H9 (cell line): ENCODE measurements around the gene MLST8. TPM values are rescaled to one million over a fixed set of nuclear protein-coding genes. Genes with fewer than 3 reads are reported as not detected.

ENCODE experiments used
- DNase-seq: peaks from one replicate; pipeline ENCODE4 v3.0.0-alpha.2; 2017
- H2AFZ ChIP-seq: one replicate; pipeline ENCODE4 v1.6.1; 2013; ENCODE audit warnings: mild to moderate bottlenecking, low read length, control low read depth, moderate library complexity
- H2AK5ac ChIP-seq: 2 replicates; pipeline ENCODE4 v1.6.1; 2013; ENCODE audit warnings: low read length, control low read depth, mixed read lengths; ENCODE audit not compliant: insufficient read length
- H2BK120ac ChIP-seq: one replicate; pipeline ENCODE4 v1.6.1; 2013; ENCODE audit warnings: low read depth, mild to moderate bottlenecking, low read length, control low read depth, inconsistent platforms; ENCODE audit not compliant: poor library complexity, severe bottlenecking
- H2BK12ac ChIP-seq: 2 replicates; pipeline ENCODE4 v1.6.1; 2013; ENCODE audit warnings: low read length, control low read depth, mixed read lengths, low read depth; ENCODE audit not compliant: insufficient read length
- H2BK15ac ChIP-seq: 2 replicates; pipeline ENCODE4 v1.6.1; 2013; ENCODE audit warnings: low read depth, low read length, control low read depth
- H2BK20ac ChIP-seq: one replicate; pipeline ENCODE4 v1.6.1; 2013; ENCODE audit warnings: low read depth, mild to moderate bottlenecking, low read length, control low read depth, inconsistent platforms; ENCODE audit not compliant: poor library complexity, severe bottlenecking
- H2BK5ac ChIP-seq: 2 replicates; pipeline ENCODE4 v1.6.1; 2013; ENCODE audit warnings: low read length, control low read depth, mixed read lengths; ENCODE audit not compliant: insufficient read length
- H3K14ac ChIP-seq: 2 replicates; pipeline ENCODE4 v1.6.1; 2013; ENCODE audit warnings: low read length, control low read depth; ENCODE audit not compliant: insufficient read depth
- H3K18ac ChIP-seq: 2 replicates; pipeline ENCODE4 v1.6.1; 2013; ENCODE audit warnings: low read depth, mild to moderate bottlenecking, mixed read lengths, low read length, control low read depth; ENCODE audit not compliant: insufficient read length
- H3K23ac ChIP-seq: 2 replicates; pipeline ENCODE4 v1.6.1; 2013; ENCODE audit warnings: low read length, control low read depth, mixed read lengths, low read depth; ENCODE audit not compliant: insufficient read length
- H3K23me2 ChIP-seq: 2 replicates; pipeline ENCODE4 v1.6.1; 2013; ENCODE audit warnings: low read depth, mild to moderate bottlenecking, mixed read lengths, low read length, control low read depth; ENCODE audit not compliant: insufficient read length, poor library complexity, severe bottlenecking
- H3K27ac ChIP-seq: 2 replicates; pipeline ENCODE4 v1.5.1; 2013; ENCODE audit warnings: low read length, control low read depth, mixed read lengths, low read depth; ENCODE audit not compliant: insufficient read length
- H3K27me3 ChIP-seq: 2 replicates; pipeline ENCODE4 v1.6.1; 2013; ENCODE audit warnings: low read length, control low read depth, inconsistent platforms; ENCODE audit not compliant: insufficient read depth
- H3K4ac ChIP-seq: 2 replicates; pipeline ENCODE4 v1.6.1; 2013; ENCODE audit warnings: low read depth, mild to moderate bottlenecking, control low read depth, inconsistent platforms, low read length, moderate library complexity
- H3K4me1 ChIP-seq: 2 replicates; pipeline ENCODE4 v1.6.1; 2013; ENCODE audit warnings: low read length, control low read depth, inconsistent platforms; ENCODE audit not compliant: insufficient read depth
- H3K4me2 ChIP-seq: 2 replicates; pipeline ENCODE4 v1.6.1; 2013; ENCODE audit warnings: low read length, control low read depth, mixed read lengths; ENCODE audit not compliant: insufficient read length, insufficient read depth
- H3K56ac ChIP-seq: 2 replicates; pipeline ENCODE4 v1.6.1; 2013; ENCODE audit warnings: low read depth, mild to moderate bottlenecking, mixed read lengths, low read length, control low read depth; ENCODE audit not compliant: insufficient read length
- H3K79me1 ChIP-seq: 2 replicates; pipeline ENCODE4 v1.6.1; 2013; ENCODE audit warnings: low read depth, mild to moderate bottlenecking, moderate library complexity, low read length, control low read depth, inconsistent platforms; ENCODE audit not compliant: insufficient read depth, poor library complexity, severe bottlenecking
- H3K79me2 ChIP-seq: 2 replicates; pipeline ENCODE4 v1.6.1; 2013; ENCODE audit warnings: low read length, control low read depth, inconsistent platforms; ENCODE audit not compliant: insufficient read depth
- H3K9ac ChIP-seq: 2 replicates; pipeline ENCODE4 v1.6.1; 2013; ENCODE audit warnings: low read length, control low read depth, mixed read lengths; ENCODE audit not compliant: insufficient read length; ENCODE audit errors: extremely low read depth
- H3K9me3 ChIP-seq: one replicate; pipeline ENCODE4 v1.6.1; 2013; ENCODE audit warnings: low read depth, low read length, inconsistent platforms; ENCODE audit not compliant: control insufficient read depth
- H3T11ph ChIP-seq: one replicate; pipeline ENCODE4 v1.6.1; 2013; ENCODE audit warnings: mild to moderate bottlenecking, low read length, control low read depth, inconsistent platforms
- H4K20me1 ChIP-seq: one replicate; pipeline ENCODE4 v1.6.1; 2013; ENCODE audit not compliant: control insufficient read depth, insufficient read length, insufficient read depth
- H4K5ac ChIP-seq: 2 replicates; pipeline ENCODE4 v1.6.1; 2013; ENCODE audit warnings: low read depth, mild to moderate bottlenecking, mixed read lengths, low read length, control low read depth; ENCODE audit not compliant: insufficient read length
- H4K8ac ChIP-seq: replicated peaks from 2 replicates; pipeline ENCODE4 v1.6.1; 2013; ENCODE audit warnings: low read length, control low read depth, mixed read lengths, low read depth; ENCODE audit not compliant: insufficient read length
- H4K91ac ChIP-seq: 2 replicates; pipeline ENCODE4 v1.6.1; 2013; ENCODE audit warnings: low read depth, mild to moderate bottlenecking, moderate library complexity, mixed read lengths, low read length, control low read depth; ENCODE audit not compliant: insufficient read length
- H3K27ac Mint-ChIP-seq, 3 experiments: 2 replicates in 2 of 3; 3 replicates in 1 of 3; pipeline ENCODE4 v1.8.0; 2020 to 2021; ENCODE audit warnings: mixed read lengths in 3 of 3, mild to moderate bottlenecking in 1 of 3, moderate library complexity in 1 of 3
- H3K27me3 Mint-ChIP-seq: 2 replicates; pipeline ENCODE4 v1.8.0; 2021; ENCODE audit warnings: low read depth, mild to moderate bottlenecking, moderate library complexity, mixed read lengths
- H3K36me3 Mint-ChIP-seq, 3 experiments: 2 replicates in 2 of 3; 3 replicates in 1 of 3; pipeline ENCODE4 v1.8.0; 2020 to 2021; ENCODE audit warnings: low read depth in 3 of 3, mixed read lengths in 3 of 3; ENCODE audit not compliant: insufficient read depth in 1 of 3
- H3K4me1 Mint-ChIP-seq, 2 experiments: 2 replicates each; pipeline ENCODE4 v1.8.0; 2020; ENCODE audit warnings: mixed read lengths in 2 of 2
- H3K4me3 Mint-ChIP-seq, 2 experiments: 2 replicates in 1 of 2; 3 replicates in 1 of 2; pipeline ENCODE4 v1.8.0; 2020 to 2021; ENCODE audit warnings: mild to moderate bottlenecking in 2 of 2, mixed read lengths in 2 of 2, moderate library complexity in 1 of 2
- H3K9me3 Mint-ChIP-seq, 2 experiments: 2 replicates in 1 of 2; 3 replicates in 1 of 2; pipeline ENCODE4 v1.8.0; 2020; ENCODE audit warnings: mild to moderate bottlenecking in 2 of 2, mixed read lengths in 2 of 2, moderate library complexity in 1 of 2
- WGBS: extraction: QIAGEN DNeasy Blood & Tissue Kit; methylation state at CpG from one replicate; pipeline ENCODE4 v1.1.7; 2013; ENCODE audit warnings: missing lambda C conversion rate, low lambda C conversion rate, mixed read lengths; ENCODE audit not compliant: insufficient read length; ENCODE audit errors: extremely low coverage; 5-methylcytosine and 5-hydroxymethylcytosine counted together
- total RNA-seq: library from RNA; stranded (reverse); gene quantifications from 2 replicates; pipeline ENCODE4 v1.2.1, GENCODE V29; 2021
- TF ChIP-seq, protein P1 (sequence below): fragments of 200-600 bp; sonication (generic); conservative IDR thresholded peaks from 3 replicates; pipeline ENCODE4 v1.8.0; 2021; ENCODE audit warnings: antibody characterized with exemption, mild to moderate bottlenecking

Gene MLST8
- total RNA-seq, 1 experiment from 2014 or later = 74.5 TPM

DNA sequence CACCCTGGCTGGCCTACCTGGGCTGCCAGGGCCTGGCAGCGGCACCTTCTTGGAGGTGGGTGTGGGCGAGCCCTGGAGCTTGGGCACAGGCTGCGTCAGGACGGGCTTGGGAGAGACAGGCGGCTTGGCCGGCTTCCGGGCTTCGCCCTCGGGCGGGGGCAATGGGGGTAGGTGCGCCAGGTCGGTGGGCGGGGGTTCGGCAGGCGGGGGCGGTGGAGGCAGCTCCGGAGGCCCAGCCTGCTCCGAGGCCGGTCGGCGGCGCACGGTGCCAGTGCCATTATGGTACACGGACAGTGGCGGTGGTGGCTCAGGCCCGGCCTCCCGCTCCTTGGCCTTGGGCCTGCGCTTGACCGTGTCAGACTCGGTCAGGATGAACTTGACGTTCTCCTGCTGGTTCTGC is 25.7 kb upstream of the MLST8 start:
- H3K9me3 ChIP-seq = no peaks in the 10 kb centered on the region
- H4K5ac ChIP-seq = no peak overlapping the region
- H3K79me1 ChIP-seq = no peaks in the 10 kb centered on the region
- H3K23ac ChIP-seq = no peak overlapping the region
- H3K18ac ChIP-seq = no peak overlapping the region
- no peak overlapping the region for H2BK5ac ChIP-seq
- peaks cover 3% of the 10 kb centered on the region for H4K20me1 ChIP-seq
- H2AK5ac ChIP-seq = no peak overlapping the region
- H3K9ac ChIP-seq = no peak overlapping the region
- no peak overlapping the region for H3K4me2 ChIP-seq
- Mint-ChIP-seq H3K9me3 (no peaks in the 10 kb centered on the region), H3K4me3 (no peak overlapping the region), H3K27me3 (no peaks in the 10 kb centered on the region), H3K27ac (no peak overlapping the region), H3K4me1 (peaks cover 3 to 7% of the 10 kb centered on the region in 2 experiments), H3K36me3 (peaks cover 3 to 30% (median 29%) of the 10 kb centered on the region in 3 experiments)
- H2AFZ ChIP-seq = no peak overlapping the region
- no peak overlapping the region for H3K27ac ChIP-seq
- no peak for DNase-seq
- H4K8ac ChIP-seq = no peak overlapping the region
- peaks cover 4% of the 10 kb centered on the region for H3K23me2 ChIP-seq
- no peak overlapping the region for H3K14ac ChIP-seq
- H3K4me1 ChIP-seq = no peaks in the 10 kb centered on the region
- no peak overlapping the region for H4K91ac ChIP-seq
- TF ChIP-seq, protein P1, sequence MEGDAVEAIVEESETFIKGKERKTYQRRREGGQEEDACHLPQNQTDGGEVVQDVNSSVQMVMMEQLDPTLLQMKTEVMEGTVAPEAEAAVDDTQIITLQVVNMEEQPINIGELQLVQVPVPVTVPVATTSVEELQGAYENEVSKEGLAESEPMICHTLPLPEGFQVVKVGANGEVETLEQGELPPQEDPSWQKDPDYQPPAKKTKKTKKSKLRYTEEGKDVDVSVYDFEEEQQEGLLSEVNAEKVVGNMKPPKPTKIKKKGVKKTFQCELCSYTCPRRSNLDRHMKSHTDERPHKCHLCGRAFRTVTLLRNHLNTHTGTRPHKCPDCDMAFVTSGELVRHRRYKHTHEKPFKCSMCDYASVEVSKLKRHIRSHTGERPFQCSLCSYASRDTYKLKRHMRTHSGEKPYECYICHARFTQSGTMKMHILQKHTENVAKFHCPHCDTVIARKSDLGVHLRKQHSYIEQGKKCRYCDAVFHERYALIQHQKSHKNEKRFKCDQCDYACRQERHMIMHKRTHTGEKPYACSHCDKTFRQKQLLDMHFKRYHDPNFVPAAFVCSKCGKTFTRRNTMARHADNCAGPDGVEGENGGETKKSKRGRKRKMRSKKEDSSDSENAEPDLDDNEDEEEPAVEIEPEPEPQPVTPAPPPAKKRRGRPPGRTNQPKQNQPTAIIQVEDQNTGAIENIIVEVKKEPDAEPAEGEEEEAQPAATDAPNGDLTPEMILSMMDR = no peak
- no peak overlapping the region for H2BK12ac ChIP-seq
- no peak overlapping the region for H2BK120ac ChIP-seq
- WGBS = no CpG with 5 or more reads among the region's 31 CpGs
- H3K27me3 ChIP-seq = no peaks in the 10 kb centered on the region
- H3K79me2 ChIP-seq = no peaks in the 10 kb centered on the region
- H3K4ac ChIP-seq = no peak overlapping the region
- no peak overlapping the region for H3K56ac ChIP-seq
- H3T11ph ChIP-seq = no peak overlapping the region
- H2BK15ac ChIP-seq = no peak overlapping the region
- H2BK20ac ChIP-seq = no peak overlapping the region
